Esophagus squamous epithelium (tissue), 4 donors: ENCODE data around the gene RSPH10B.
"Not testable (repeated sequence)": the region's sequence is repeated elsewhere in the genome, so short reads cannot be mapped to it uniquely, and the experiment has no call there.

ENCODE experiments used
- POLR2A ChIP-seq, 4 donors: fragments of 450-650 bp; IDR thresholded peaks; one replicate each; pipeline ENCODE4 v1.6.1; 2017; ENCODE audit warnings: antibody characterized with exemption in 4 of 4, mild to moderate bottlenecking in 4 of 4, moderate library complexity in 3 of 4
- TF ChIP-seq, protein P1 (sequence below), 6 experiments: fragments of 450-650 bp in 4 of 6; fragments of 200-600 bp in 2 of 6; sonication (generic) in 2 of 6; IDR thresholded peaks; one replicate each; pipeline ENCODE4 v1.5.1; 2016 to 2019; ENCODE audit warnings: antibody characterized with exemption in 6 of 6, mild to moderate bottlenecking in 4 of 6, moderate library complexity in 4 of 6

DNA sequence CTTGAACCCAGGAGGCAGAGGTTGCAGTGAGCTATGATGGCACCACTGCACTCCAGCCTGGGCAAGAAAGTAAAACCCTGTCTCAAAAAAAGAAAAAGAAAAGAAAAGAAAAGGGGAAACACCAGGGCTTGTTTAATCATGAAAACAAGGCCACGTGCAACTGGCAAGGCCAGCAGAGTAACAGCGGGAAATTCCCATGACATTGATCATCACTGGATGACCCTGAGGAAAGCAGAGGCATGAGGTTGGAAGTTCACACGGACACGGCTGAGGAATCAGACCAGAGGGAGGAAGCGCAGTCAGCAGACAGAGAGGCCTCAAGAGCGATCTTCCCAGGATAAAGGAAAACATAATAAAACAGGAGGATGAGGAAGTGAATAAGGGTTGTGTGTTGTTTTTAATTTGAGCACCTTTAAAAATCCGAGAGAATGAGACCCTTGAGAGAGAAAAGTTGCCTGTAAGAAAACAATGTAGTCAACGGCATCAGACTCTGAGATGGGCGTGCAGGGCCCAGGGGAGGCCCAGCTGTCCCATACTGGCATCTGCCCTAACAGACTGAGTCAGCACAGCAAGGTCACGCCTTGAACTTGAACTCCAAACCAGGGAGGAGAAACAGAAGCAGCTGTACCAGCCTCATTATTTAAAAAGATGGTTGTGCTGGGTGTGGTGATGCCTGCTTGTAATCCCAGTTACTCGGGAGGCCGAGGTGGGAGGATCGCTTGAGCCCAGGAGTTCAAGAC, 38.4 kb downstream of the RSPH10B start:
- TF ChIP-seq, protein P1, sequence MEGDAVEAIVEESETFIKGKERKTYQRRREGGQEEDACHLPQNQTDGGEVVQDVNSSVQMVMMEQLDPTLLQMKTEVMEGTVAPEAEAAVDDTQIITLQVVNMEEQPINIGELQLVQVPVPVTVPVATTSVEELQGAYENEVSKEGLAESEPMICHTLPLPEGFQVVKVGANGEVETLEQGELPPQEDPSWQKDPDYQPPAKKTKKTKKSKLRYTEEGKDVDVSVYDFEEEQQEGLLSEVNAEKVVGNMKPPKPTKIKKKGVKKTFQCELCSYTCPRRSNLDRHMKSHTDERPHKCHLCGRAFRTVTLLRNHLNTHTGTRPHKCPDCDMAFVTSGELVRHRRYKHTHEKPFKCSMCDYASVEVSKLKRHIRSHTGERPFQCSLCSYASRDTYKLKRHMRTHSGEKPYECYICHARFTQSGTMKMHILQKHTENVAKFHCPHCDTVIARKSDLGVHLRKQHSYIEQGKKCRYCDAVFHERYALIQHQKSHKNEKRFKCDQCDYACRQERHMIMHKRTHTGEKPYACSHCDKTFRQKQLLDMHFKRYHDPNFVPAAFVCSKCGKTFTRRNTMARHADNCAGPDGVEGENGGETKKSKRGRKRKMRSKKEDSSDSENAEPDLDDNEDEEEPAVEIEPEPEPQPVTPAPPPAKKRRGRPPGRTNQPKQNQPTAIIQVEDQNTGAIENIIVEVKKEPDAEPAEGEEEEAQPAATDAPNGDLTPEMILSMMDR (IDR thresholded peaks at IDR 0.05), result not testable (repeated sequence)
- TF ChIP-seq POLR2A (IDR thresholded peaks at IDR 0.05), result not testable (repeated sequence)
